Prostate gland (tissue), 2 donors: ENCODE results near the gene KCNV2.

Experiments
- CTCF ChIP-seq, 4 experiments: fragments of 200-600 bp in 2 of 4; fragments of 450-650 bp in 2 of 4; sonication (generic) in 2 of 4; IDR thresholded peaks; 1 replicate in 3 of 4; 2 replicates in 1 of 4; pipeline ENCODE4 v1.5.1; 2016 to 2019; ENCODE audit warnings: antibody characterized with exemption in 4 of 4, mild to moderate bottlenecking in 2 of 4, moderate library complexity in 2 of 4
- POLR2A ChIP-seq: fragments of 450-650 bp; IDR thresholded peaks from one replicate; pipeline ENCODE4 v1.6.1; 2016; ENCODE audit warnings: antibody characterized with exemption, mild to moderate bottlenecking
- POLR2AphosphoS5 ChIP-seq: sonication (generic); formaldehyde crosslinking; IDR thresholded peaks from one replicate; pipeline ENCODE4 v1.6.1; 2017; ENCODE audit warnings: antibody characterized with exemption

DNA sequence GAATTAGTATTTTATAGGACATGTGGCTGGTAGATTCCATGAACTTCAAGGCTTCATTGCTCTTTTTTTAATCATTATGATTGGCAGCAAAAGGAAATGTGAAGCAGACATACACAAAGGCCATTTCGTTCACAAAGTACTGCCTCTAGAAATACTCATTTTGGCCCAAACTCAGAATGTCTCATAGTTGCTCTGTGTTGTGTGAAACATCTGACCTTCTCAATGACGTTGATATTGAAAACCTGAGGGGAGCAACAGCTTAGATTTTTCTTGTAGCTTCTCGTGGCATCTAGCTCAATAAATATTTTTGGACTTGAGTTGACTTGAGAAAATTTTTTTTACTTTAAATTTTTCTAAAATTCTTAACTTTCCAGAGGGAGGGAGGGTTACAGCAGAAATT is 12.4 kb downstream of the KCNV2 start:
- TF ChIP-seq CTCF (IDR thresholded peaks at IDR 0.05) (no peak), POLR2AphosphoS5 (no peak), POLR2A (no peak)
